Measurements from ENCODE around the gene TAF13. TPM values are rescaled to one million over a fixed set of nuclear protein-coding genes. Genes with fewer than 3 reads are reported as not detected.

TAF13 gene
- total and polyA plus RNA-seq, 9 of the 15 experiments (the other 6 are each of a cell fraction or from before 2014, with no cell fraction given) = 14.9 to 77.2 (median 38.7) TPM

DNA sequence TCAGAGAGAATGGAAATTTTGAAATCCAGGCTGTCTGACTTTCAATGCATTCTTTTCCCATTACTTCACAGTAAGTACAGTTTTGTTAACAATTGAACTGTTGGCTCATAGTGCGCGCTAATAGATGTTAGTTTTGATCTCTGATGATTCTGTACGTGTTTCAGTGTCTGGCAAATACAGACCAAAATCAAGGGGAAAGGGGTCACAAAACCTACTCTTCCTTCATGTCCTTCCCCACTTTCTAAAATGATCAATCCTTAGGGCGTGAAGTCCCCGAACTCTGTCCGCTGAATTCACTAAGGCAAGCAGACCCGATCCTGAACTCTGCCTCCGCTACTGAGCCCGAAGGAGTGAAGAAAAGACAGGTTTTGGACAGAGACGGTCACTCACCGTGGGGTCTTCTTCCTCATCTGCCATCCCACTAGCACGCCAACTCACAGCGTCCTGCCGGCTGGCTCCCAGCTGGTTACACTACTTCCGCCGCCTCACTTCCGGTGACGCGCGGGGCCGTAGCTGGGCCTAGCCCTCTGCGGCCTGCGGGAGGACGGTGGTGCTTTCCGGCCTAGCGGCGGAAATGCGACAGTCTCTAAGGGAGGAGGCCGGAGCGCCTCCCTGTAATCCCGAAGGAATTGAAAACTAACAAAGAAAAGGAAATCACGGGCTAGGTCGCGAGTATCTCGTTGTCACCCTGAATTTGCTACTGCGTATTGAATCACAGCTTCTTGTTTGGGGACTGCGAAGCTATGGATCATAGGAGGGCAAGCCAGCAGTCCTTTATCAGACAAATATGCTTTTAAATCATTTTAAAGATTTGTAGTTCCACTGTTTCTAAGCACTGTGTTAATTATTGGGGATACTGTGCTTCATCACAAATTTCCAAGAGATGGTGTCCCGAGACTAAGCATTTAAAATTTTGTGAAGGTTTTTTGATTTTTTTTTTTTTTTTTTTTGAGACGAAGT, at the start of gene TAF13 (continued):
- TF ChIP-seq ZNF41 (CRISPR knock-in tag; conservative IDR thresholded peaks at IDR 0.05) (no peak), CBX5 (IDR thresholded peaks at IDR 0.05; ENCODE audit: borderline replicate concordance, low read depth) (no peak), ZNF668 (CRISPR knock-in tag; IDR thresholded peaks at IDR 0.05) (no peak), ELF4 (CRISPR knock-in tag; IDR thresholded peaks at IDR 0.05) (peak; percentile 34; the same call in 1 of the 2 replicates), CAMTA2 (CRISPR knock-in tag; conservative IDR thresholded peaks at IDR 0.05) (no peak), ZBTB43 (CRISPR knock-in tag; IDR thresholded peaks at IDR 0.05) (no peak), SFPQ (IDR thresholded peaks at IDR 0.05; ENCODE audit: low read depth, low read length) (no peak), MAFK (IDR thresholded peaks at IDR 0.05; ENCODE audit: low read length) (no peak; the same call in 1 of the 2 replicates), NCOA2 (IDR thresholded peaks at IDR 0.05; ENCODE audit: partially characterized antibody in 2 of 2) (no peak), ATF6 (CRISPR knock-in tag; IDR thresholded peaks at IDR 0.05) (no peak)
- TF ChIP-seq, protein P1, sequence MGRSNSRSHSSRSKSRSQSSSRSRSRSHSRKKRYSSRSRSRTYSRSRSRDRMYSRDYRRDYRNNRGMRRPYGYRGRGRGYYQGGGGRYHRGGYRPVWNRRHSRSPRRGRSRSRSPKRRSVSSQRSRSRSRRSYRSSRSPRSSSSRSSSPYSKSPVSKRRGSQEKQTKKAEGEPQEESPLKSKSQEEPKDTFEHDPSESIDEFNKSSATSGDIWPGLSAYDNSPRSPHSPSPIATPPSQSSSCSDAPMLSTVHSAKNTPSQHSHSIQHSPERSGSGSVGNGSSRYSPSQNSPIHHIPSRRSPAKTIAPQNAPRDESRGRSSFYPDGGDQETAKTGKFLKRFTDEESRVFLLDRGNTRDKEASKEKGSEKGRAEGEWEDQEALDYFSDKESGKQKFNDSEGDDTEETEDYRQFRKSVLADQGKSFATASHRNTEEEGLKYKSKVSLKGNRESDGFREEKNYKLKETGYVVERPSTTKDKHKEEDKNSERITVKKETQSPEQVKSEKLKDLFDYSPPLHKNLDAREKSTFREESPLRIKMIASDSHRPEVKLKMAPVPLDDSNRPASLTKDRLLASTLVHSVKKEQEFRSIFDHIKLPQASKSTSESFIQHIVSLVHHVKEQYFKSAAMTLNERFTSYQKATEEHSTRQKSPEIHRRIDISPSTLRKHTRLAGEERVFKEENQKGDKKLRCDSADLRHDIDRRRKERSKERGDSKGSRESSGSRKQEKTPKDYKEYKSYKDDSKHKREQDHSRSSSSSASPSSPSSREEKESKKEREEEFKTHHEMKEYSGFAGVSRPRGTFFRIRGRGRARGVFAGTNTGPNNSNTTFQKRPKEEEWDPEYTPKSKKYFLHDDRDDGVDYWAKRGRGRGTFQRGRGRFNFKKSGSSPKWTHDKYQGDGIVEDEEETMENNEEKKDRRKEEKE (IDR thresholded peaks at IDR 0.05; ENCODE audit: borderline replicate concordance in 1 of 2, control insufficient read depth in 1 of 2, low read depth in 2 of 2, low read length in 1 of 2) = no peak; a peak in 1 of 4 replicates
- TF ChIP-seq, protein P2, sequence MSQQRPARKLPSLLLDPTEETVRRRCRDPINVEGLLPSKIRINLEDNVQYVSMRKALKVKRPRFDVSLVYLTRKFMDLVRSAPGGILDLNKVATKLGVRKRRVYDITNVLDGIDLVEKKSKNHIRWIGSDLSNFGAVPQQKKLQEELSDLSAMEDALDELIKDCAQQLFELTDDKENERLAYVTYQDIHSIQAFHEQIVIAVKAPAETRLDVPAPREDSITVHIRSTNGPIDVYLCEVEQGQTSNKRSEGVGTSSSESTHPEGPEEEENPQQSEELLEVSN (IDR thresholded peaks at IDR 0.05; ENCODE audit: borderline replicate concordance in 1 of 2, extremely low read depth in 1 of 2, insufficient read depth in 1 of 2, insufficient read length in 1 of 2, low read depth in 1 of 2, low read length in 1 of 2, poor library complexity in 1 of 2, severe bottlenecking in 1 of 2) = peak in 1 of 2 experiments; percentile 52
